HG03060 (cell line): ENCODE data around the gene PTER.

ENCODE experiments used
- ATAC-seq: cut with Tn5 transposase; IDR thresholded peaks from one replicate; pipeline ENCODE4 v1.9.1; 2021; ENCODE audit warnings: low read depth, moderate number of reproducible peaks; ENCODE audit not compliant: unreplicated experiment

The PTER gene

GRCh38 chr10:16529853-16530252, 93.0 kb downstream of the PTER start:
- ATAC-seq = no peak

- ATAC-seq = no peak
These were observed 99.3 kb downstream of the PTER start for GRCh38 chr10:16536155-16536554.

GRCh38 chr10:16544099-16544498, 107.3 kb downstream of the PTER start:
- ATAC-seq = no peak

GRCh38 chr10:16544591-16544990, 107.8 kb downstream of the PTER start:
- ATAC-seq = no peak

GRCh38 chr10:16545116-16545736, 108.4 kb downstream of the PTER start:
- no peak for ATAC-seq

GRCh38 chr10:16547973-16548372, 111.2 kb downstream of the PTER start:
- ATAC-seq = no peak

- ATAC-seq = no peak
These were observed 122.5 kb downstream of the PTER start for GRCh38 chr10:16559236-16559773.

- ATAC-seq = no peak
These were observed 126.1 kb downstream of the PTER start for GRCh38 chr10:16562891-16563290.
